AG04450 (cell line): ENCODE results near the gene MRTFA. TPM values are rescaled to one million over a fixed set of nuclear protein-coding genes. Genes with fewer than 3 reads are reported as not detected.

ENCODE experiments used
- CTCF ChIA-PET: fragments of 300-600, 350-600 bp; formaldehyde crosslinking; extraction: SDS; loops from one replicate; lab custom pipeline; 2022; ENCODE audit warnings: antibody characterized with exemption, inconsistent platforms; lab: Charles Lee
- POLR2A ChIA-PET: fragments of 350-600 bp; formaldehyde crosslinking; extraction: SDS; loops from one replicate; lab custom pipeline; 2021; ENCODE audit warnings: antibody characterized with exemption, inconsistent platforms; lab: Yijun Ruan, JAX
- DNase-seq: peaks from one replicate; pipeline ENCODE4 v3.0.0-alpha.2; 2011; ENCODE audit warnings: low read depth, low spot score
- H3K27ac ChIP-seq: one replicate; pipeline ENCODE4 v1.5.1; 2012; ENCODE audit warnings: low read depth, low read length, control low read depth
- H3K27me3 ChIP-seq: one replicate; pipeline ENCODE4 v1.6.0; 2012; ENCODE audit warnings: low read length; ENCODE audit not compliant: control insufficient read depth, insufficient read depth
- H3K4me3 ChIP-seq: 2 replicates; pipeline ENCODE4 v1.5.1; 2011; ENCODE audit warnings: mild to moderate bottlenecking, low read depth, low read length, control low read depth
- H3K9me3 ChIP-seq: 2 replicates; pipeline ENCODE4 v1.5.1; 2012; ENCODE audit warnings: low read length; ENCODE audit not compliant: control insufficient read depth, insufficient read depth
- CTCF ChIP-seq: IDR thresholded peaks from 2 replicates; pipeline ENCODE4 v1.5.1; 2011; ENCODE audit warnings: low read depth, low read length, control low read depth, inconsistent platforms
- polyA plus RNA-seq: library from polyadenylated mRNA; depleted of rRNA; stranded (reverse); fragments of >200 nt; gene quantifications from 2 replicates; pipeline ENCODE4 v1.2.3, GENCODE V29; 2011

MRTFA gene
- polyA plus RNA-seq, 1 experiment: 6.8 TPM

- ChIA-PET POLR2A (no interaction called here), CTCF (no interaction called here)
- Histone ChIP-seq H3K27ac (no peak overlapping the region), H3K9me3 (peaks cover 3% of the 10 kb centered on the region; the same call in 1 of the 2 replicates), H3K27me3 (no peaks in the 10 kb centered on the region), H3K4me3 (no peak overlapping the region)
- DNase-seq: no peak
- no peak for TF ChIP-seq CTCF
These were observed 227.6 kb downstream of the MRTFA start for GRCh38 chr22:40408718-40409612.

GRCh38 chr22:40407831-40408717 lies 228.4 kb downstream of the MRTFA start:
- H3K27ac ChIP-seq: no peak overlapping the region
- no peaks in the 10 kb centered on the region for H3K27me3 ChIP-seq
- no peak for TF ChIP-seq CTCF
- POLR2A ChIA-PET: interaction anchor here (1.1 kb wide), 1 partner anchor 11 kb away, joined by 5 read pairs; no protein-coding TSS in a partner anchor
- no peak overlapping the region for H3K4me3 ChIP-seq
- H3K9me3 ChIP-seq: peaks cover 3% of the 10 kb centered on the region; the same call in 1 of the 2 replicates
- CTCF ChIA-PET: no interaction called here
- DNase-seq: no peak

GRCh38 chr22:40407021-40407761 lies 229.3 kb downstream of the MRTFA start:
- CTCF ChIA-PET: no interaction called here
- H3K27me3 ChIP-seq: no peaks in the 10 kb centered on the region
- no peak for DNase-seq
- H3K4me3 ChIP-seq: no peak overlapping the region
- TF ChIP-seq CTCF: no peak
- POLR2A ChIA-PET: interaction anchor here (1.1 kb wide), 1 partner anchor 11 kb away, joined by 5 read pairs; no protein-coding TSS in a partner anchor
- H3K27ac ChIP-seq: no peak overlapping the region
- peaks cover 3% of the 10 kb centered on the region; the same call in 1 of the 2 replicates for H3K9me3 ChIP-seq

- H3K4me3 ChIP-seq: no peak overlapping the region
- ChIA-PET CTCF (no interaction called here), POLR2A (interaction anchor here (1.1 kb wide), 1 partner anchor 10 kb away, joined by 5 read pairs; no protein-coding TSS in a partner anchor)
- TF ChIP-seq CTCF: no peak
- no peak overlapping the region for H3K27ac ChIP-seq
- peaks cover 3% of the 10 kb centered on the region; the same call in 1 of the 2 replicates for H3K9me3 ChIP-seq
- H3K27me3 ChIP-seq: no peaks in the 10 kb centered on the region
- no peak for DNase-seq
These were observed 230.2 kb downstream of the MRTFA start for GRCh38 chr22:40406063-40406890.
